Muscle layer of colon (tissue), 2 donors: ENCODE measurements around the gene COL8A1.

Experiments
- H3K27ac ChIP-seq: one replicate; pipeline ENCODE4 v1.7.0; 2013; ENCODE audit warnings: low read depth, mild to moderate bottlenecking, low read length, moderate library complexity
- H3K27me3 ChIP-seq, 2 donors: one replicate each; pipeline ENCODE4 v1.7.0; 2013; ENCODE audit warnings: low read length in 2 of 2, mild to moderate bottlenecking in 2 of 2; ENCODE audit not compliant: insufficient read depth in 2 of 2, control insufficient read depth in 1 of 2
- H3K36me3 ChIP-seq: one replicate; pipeline ENCODE4 v1.7.0; 2013; ENCODE audit warnings: mild to moderate bottlenecking, low read length; ENCODE audit not compliant: insufficient read depth
- H3K4me1 ChIP-seq: one replicate; pipeline ENCODE4 v1.7.0; 2013; ENCODE audit warnings: mild to moderate bottlenecking, low read length; ENCODE audit not compliant: insufficient read depth
- H3K4me3 ChIP-seq, 2 donors: one replicate each; pipeline ENCODE4 v1.7.0; 2013; ENCODE audit warnings: low read length in 2 of 2, low read depth in 1 of 2, mild to moderate bottlenecking in 1 of 2, moderate library complexity in 1 of 2
- H3K9ac ChIP-seq: one replicate; pipeline ENCODE4 v1.7.0; 2013; ENCODE audit warnings: low read length
- H3K9me3 ChIP-seq: one replicate; pipeline ENCODE4 v1.7.0; 2013; ENCODE audit warnings: mild to moderate bottlenecking, low read length
- donor health status: abdominal sarcoma.
- donor health status: Adenocarcinoma of cecum.

Gene COL8A1

DNA sequence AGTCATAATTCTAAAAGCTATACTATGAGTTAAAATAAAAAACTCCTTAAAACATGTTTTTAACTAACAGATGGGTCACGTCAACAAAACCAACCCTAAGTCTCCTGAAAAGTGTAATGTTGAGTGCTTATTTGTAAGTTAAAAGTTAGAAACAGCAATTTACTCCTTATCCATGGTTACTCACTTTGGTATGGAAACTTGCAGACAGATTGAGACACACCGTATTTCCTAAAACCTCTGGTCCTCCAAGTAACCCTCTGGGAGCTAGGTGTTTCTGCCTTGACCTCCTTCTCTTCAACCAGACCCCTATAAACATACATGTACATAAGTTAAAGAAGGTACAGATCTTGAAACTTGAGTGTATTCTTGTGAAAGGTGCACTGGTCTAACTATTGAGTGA lies 3.1 kb downstream of the COL8A1 start:
- H3K9ac ChIP-seq: no peak overlapping the region
- H3K36me3 ChIP-seq: no peaks in the 10 kb centered on the region
- H3K4me1 ChIP-seq: peaks cover 22% of the 10 kb centered on the region
- H3K27me3 ChIP-seq: no peaks in the 10 kb centered on the region
- H3K9me3 ChIP-seq: no peaks in the 10 kb centered on the region
- no peak overlapping the region for H3K4me3 ChIP-seq
- H3K27ac ChIP-seq: no peak overlapping the region

DNA sequence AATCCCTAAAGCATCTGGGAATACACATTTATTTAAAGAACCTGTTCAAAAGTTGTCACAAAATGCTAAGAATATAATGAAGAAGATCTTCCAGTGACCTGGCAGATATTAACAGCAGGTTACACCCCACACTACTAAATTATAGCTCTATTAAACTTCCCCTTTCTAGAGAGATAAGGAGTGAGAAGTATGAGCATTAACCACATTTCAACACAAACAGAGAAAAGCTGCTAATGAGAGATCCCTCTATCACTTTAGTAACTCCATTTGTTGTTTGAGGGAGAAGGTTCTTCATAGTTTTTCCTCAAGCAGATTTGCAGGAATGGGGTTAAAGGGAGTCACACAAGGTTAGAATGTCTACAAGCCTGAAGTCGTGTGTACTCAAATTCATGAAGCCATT lies 3.6 kb downstream of the COL8A1 start:
- Histone ChIP-seq H3K9ac (no peak overlapping the region), H3K9me3 (no peaks in the 10 kb centered on the region), H3K27me3 (no peaks in the 10 kb centered on the region), H3K36me3 (no peaks in the 10 kb centered on the region), H3K4me3 (no peak overlapping the region), H3K4me1 (peaks cover 23% of the 10 kb centered on the region), H3K27ac (no peak overlapping the region)

DNA sequence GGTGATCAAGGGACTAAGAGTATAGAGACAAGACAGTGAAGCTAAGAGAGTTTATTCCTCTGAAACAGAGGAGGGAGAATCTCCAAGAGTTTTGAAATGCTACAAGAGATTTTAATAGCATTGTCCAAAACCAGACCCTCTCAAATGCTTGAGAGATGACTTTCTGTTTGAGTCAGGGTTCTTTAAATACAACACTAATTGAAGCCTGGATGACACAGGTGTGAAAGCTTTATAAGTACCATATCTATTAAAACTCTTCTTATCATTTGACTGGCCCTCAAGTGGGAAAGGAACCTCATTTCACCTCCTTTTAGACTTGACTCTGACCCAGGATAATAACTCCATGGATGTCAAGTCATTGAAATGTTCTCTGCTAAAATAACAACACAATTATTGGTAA lies 5.6 kb downstream of the COL8A1 start:
- H3K27ac ChIP-seq: no peak overlapping the region
- no peaks in the 10 kb centered on the region for H3K36me3 ChIP-seq
- H3K9ac ChIP-seq: no peak overlapping the region
- H3K9me3 ChIP-seq: no peaks in the 10 kb centered on the region
- peaks cover 41% of the 10 kb centered on the region for H3K4me1 ChIP-seq
- H3K4me3 ChIP-seq: no peak overlapping the region
- no peaks in the 10 kb centered on the region for H3K27me3 ChIP-seq

DNA sequence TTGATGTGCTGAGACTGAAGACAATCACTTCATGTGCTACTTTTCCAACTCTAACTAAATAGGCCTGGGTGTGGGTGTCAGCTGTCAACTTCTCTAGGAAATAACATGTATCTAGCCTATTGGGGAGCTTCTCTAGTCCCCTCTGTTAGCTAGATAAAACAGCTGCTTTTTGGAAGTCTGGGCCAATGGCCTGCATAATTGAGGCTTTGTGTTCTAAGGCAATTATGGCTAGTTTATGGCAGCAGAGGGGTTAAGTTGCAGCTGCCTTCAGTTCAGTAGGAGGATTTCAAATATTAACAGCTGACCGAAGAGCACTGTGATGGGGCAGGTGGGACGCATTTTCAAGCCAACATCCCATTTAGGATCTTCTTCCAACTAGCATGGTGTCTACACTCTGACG lies 6.4 kb downstream of the COL8A1 start:
- no peaks in the 10 kb centered on the region for H3K36me3 ChIP-seq
- no peaks in the 10 kb centered on the region for H3K27me3 ChIP-seq
- H3K4me3 ChIP-seq: no peak overlapping the region
- peaks cover 45% of the 10 kb centered on the region for H3K4me1 ChIP-seq
- H3K27ac ChIP-seq: peak overlapping the region; percentile 14
- no peaks in the 10 kb centered on the region for H3K9me3 ChIP-seq
- H3K9ac ChIP-seq: no peak overlapping the region

DNA sequence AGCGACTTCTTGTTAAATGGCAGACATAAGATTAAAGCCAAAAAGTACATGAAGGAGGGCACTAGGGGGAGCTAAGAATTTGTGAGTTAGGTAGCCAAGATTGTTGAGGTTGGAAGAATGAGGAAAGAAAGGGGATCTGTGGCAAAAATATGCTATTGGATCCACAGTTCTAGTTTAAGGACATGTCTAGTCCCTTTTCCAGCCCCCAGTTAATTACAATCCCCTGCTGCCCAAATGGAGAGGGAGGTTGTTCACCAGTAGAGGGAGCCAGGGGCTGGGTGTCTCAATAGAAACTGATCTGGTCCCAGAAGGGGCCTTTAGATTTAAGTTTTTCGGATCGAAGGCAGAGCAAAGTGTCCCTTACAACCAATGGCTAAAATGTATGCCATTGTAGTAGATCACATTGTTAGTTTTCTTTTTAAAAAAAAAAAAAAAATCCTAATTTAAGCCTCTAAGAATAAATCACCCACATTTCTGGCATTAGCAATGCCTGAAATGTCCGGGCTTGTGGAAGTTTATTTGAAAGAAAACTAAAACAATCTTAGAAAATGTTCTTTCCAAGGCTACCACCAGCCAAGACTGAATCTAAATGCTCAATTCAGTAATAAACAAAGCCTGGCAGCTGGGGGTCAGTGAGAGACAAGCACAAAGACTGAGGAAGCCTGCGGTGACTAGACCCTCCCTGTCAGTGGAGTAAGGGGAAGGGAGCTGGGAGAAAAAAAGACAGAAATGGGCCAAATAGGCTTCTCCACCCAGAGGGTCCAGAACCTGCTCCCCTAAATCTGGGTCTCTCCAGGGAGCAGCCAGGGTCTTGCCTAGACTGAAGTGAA lies 7.1 kb downstream of the COL8A1 start:
- Histone ChIP-seq H3K27ac (peak overlapping the region; percentile 48), H3K4me3 (no peak overlapping the region), H3K27me3 (no peaks in the 10 kb centered on the region), H3K4me1 (peaks cover 45% of the 10 kb centered on the region), H3K9me3 (no peaks in the 10 kb centered on the region), H3K36me3 (no peaks in the 10 kb centered on the region), H3K9ac (no peak overlapping the region)

DNA sequence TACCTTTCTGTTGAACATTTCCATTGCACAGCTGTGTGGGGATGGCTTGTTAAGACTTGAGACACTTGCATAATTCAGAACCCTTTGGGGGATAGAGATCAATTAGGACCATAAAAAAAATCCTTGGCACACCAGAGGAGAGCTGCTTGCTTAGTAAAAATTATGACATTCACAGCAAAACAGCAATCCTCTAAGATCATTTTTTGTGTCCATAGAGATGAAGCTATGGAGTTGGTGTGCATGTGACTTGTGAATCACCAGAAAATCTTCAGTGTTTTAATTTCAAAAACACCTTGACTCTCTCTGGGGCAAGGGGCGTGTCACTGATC lies 7.7 kb downstream of the COL8A1 start:
- H3K4me1 ChIP-seq: peaks cover 48% of the 10 kb centered on the region
- H3K27ac ChIP-seq: no peak overlapping the region
- H3K36me3 ChIP-seq: no peaks in the 10 kb centered on the region
- H3K9me3 ChIP-seq: no peaks in the 10 kb centered on the region
- no peak overlapping the region for H3K9ac ChIP-seq
- no peaks in the 10 kb centered on the region for H3K27me3 ChIP-seq
- H3K4me3 ChIP-seq: no peak overlapping the region

DNA sequence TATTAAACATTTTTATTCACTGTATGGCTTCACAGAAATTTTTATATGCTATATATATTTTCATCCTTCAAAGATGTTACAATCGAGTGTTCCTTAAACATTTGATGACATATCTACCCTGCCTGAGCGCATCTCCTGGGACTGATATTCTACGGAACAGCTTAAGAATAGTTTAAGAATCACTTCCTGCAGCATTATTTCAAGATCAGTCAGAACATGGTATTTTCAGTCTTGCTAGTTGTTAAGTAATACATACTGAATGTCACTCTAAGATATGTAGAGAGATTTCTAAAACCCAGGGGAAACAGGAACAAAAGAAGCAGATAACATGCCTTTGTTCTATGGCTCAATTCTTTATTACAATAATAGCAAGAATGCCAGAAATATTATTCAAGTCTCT lies 8.7 kb downstream of the COL8A1 start:
- H3K36me3 ChIP-seq: no peaks in the 10 kb centered on the region
- peaks cover 58% of the 10 kb centered on the region for H3K4me1 ChIP-seq
- H3K9me3 ChIP-seq: no peaks in the 10 kb centered on the region
- H3K4me3 ChIP-seq: no peak overlapping the region
- no peaks in the 10 kb centered on the region for H3K27me3 ChIP-seq
- H3K27ac ChIP-seq: no peak overlapping the region
- H3K9ac ChIP-seq: no peak overlapping the region

DNA sequence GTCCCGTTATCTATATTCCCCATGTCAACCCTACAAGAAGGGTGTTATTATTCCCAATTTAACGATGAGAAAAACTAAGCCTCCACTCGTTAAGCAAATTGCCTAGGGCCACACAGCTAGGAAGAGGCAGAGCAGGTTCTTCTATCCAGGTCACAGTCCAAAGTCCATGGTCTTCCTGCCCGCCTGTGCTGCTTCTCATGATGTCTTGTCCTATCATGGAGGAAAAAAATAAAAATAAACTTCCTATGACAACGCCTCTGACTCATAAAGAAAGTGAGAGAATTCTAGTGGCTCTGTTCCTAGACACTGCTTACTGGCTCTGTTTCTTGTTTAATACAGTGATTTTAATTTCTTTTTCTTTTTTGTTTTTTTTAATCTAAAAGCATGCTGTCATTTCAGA lies 9.7 kb downstream of the COL8A1 start:
- Histone ChIP-seq H3K9me3 (no peaks in the 10 kb centered on the region), H3K9ac (no peak overlapping the region), H3K27ac (peak overlapping the region; percentile 42), H3K4me3 (no peak overlapping the region), H3K27me3 (no peaks in the 10 kb centered on the region), H3K4me1 (peaks cover 63% of the 10 kb centered on the region), H3K36me3 (no peaks in the 10 kb centered on the region)

DNA sequence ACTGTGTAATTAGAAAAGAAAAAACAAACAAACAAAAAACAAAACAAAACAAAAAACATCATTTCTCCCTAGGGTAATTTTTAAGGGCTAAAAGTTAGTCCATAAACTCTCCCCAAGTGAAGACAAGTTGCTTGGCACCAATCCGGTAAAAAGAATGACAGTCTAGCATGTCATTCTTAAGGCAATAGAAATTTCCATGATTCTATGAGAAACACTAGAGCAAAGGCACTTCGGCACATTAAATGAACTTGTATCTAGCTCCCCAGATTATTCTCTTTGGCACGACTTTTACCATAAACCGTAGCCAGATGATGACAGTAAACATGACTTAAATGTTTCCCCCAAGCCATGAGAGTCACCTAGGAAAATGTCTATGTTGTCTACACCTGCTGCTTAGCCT lies 10.1 kb downstream of the COL8A1 start:
- Histone ChIP-seq H3K4me1 (peaks cover 63% of the 10 kb centered on the region), H3K36me3 (no peaks in the 10 kb centered on the region), H3K9me3 (no peaks in the 10 kb centered on the region), H3K27ac (peak overlapping the region; percentile 42), H3K9ac (no peak overlapping the region), H3K27me3 (no peaks in the 10 kb centered on the region), H3K4me3 (no peak overlapping the region)

DNA sequence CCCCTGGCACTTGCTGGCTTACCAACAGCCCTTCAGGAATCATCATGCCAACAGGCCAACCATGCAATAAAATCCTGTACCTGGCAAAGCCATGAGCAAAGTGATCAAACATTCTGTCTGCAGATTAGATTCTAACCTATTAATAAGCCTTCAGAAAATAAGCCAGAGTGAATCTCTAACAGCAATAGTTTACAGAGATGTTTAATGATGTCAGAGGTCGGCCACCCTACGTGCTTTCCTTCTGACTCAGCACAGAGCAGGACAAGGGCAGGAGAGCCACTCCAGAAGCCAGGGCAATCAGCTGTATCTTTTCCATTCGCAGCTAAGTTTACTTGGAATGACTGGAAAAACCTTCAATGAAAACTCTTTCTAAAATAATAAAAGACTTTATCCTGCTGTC lies 13.1 kb downstream of the COL8A1 start:
- H3K9ac ChIP-seq: no peak overlapping the region
- H3K4me1 ChIP-seq: peaks cover 46% of the 10 kb centered on the region
- no peaks in the 10 kb centered on the region for H3K36me3 ChIP-seq
- no peaks in the 10 kb centered on the region for H3K27me3 ChIP-seq
- H3K4me3 ChIP-seq: no peak overlapping the region
- H3K9me3 ChIP-seq: no peaks in the 10 kb centered on the region
- peak overlapping the region; percentile 47 for H3K27ac ChIP-seq

DNA sequence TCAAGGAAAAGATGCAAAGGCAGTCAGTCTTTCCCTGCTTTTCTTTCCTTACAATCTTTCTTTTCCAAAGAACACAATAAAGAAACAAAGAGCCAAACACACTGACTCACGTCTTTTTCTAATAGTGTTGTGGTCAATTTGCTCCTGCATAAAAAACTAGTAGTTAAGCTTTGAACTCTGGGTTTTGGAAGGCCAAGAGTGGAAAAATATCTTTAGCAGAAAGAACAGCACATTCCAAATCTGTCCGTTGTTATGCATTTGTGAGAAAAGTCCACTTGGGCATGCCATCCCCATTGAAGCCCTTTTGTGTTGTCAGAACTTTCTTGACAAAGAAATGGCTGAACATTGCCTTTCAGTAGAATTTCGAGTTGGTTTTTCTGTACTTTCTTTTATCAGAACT lies 18.2 kb downstream of the COL8A1 start:
- Histone ChIP-seq H3K27ac (no peak overlapping the region), H3K4me1 (peaks cover 21% of the 10 kb centered on the region), H3K4me3 (no peak overlapping the region)

DNA sequence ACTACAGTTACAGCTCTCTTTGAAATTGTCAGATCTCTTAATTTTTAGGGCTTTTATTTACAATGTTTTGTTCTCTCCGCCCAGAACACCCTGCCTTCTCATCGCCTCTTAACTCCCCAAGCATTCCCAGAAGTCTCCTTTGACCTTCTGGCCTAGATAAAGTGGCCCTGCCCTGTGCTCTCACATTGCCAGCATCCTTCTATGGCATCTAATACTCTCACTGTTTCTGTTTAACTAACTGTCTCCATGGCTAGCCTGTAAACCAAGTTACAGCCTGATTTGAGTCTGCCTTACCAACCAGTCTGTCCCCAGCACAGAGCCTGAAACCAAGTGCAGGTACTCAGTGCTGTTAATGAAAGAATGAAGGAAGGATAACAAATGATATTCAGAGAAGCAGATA lies 19.9 kb downstream of the COL8A1 start:
- no peaks in the 10 kb centered on the region for H3K9me3 ChIP-seq
- H3K9ac ChIP-seq: no peak overlapping the region
- H3K4me1 ChIP-seq: peaks cover 11% of the 10 kb centered on the region
- H3K4me3 ChIP-seq: no peak overlapping the region
- H3K36me3 ChIP-seq: no peaks in the 10 kb centered on the region
- H3K27me3 ChIP-seq: no peaks in the 10 kb centered on the region
- peak overlapping the region; percentile 46 for H3K27ac ChIP-seq

More for the DNA sequence above, 18.2 kb downstream of the COL8A1 start:
- Histone ChIP-seq H3K9me3 (no peaks in the 10 kb centered on the region), H3K27me3 (no peaks in the 10 kb centered on the region), H3K36me3 (no peaks in the 10 kb centered on the region), H3K9ac (no peak overlapping the region)
